Pulmonary artery endothelial cell (primary cell): Measurements from ENCODE around the gene PLA2G2F. TPM values are rescaled to one million over a fixed set of nuclear protein-coding genes. Genes with fewer than 3 reads are reported as not detected.

ENCODE experiments used
- DNase-seq: peaks from one replicate; pipeline ENCODE4 v3.0.0-alpha.2; 2011; ENCODE audit warnings: low read depth, low spot score
- total RNA-seq: library from RNA; depleted of rRNA; stranded (reverse); fragments of >200 nt; gene quantifications from 2 replicates; pipeline ENCODE4 v1.2.3, GENCODE V29; 2014

Gene PLA2G2F
- total RNA-seq, 1 donor from 2014 or later: not detected

DNA sequence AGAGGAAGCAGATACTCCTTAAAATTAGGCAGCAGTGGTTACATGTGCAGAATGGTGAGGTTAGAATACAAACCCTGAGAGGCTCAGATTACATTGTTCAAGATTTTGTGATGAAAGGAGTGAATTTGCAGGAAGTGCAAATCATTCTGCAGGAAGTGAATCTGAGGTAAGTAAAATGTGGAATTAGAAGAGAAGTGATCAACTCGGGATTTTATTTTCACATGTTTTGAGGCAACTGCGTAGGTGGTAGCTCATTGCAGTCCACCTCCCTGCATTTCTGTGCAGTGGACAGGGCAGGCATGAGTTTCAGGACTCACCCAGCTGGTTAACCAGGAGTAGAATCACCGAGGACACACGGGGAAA, 49.3 kb downstream of the PLA2G2F start:
- DNase-seq: no peak

DNA sequence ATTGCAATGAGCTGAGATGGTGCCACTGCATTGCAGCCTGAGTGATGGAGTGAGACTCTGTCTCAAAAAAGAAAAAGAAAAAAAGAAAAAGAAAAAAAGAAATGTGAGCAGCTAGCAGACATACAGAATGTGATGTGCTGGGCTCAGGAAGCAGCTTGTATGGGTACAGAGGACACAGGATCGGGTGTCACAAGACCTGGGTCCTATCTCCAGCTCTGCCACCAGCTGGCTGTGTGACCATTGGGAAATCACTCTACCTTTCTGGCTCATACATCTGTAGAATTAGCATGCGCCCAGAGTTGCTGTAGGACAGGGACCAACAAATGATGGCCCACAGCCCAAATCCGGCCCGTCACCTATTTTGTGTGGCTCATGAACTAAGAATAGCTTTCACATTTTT, 50.5 kb downstream of the PLA2G2F start:
- DNase-seq: no peak

DNA sequence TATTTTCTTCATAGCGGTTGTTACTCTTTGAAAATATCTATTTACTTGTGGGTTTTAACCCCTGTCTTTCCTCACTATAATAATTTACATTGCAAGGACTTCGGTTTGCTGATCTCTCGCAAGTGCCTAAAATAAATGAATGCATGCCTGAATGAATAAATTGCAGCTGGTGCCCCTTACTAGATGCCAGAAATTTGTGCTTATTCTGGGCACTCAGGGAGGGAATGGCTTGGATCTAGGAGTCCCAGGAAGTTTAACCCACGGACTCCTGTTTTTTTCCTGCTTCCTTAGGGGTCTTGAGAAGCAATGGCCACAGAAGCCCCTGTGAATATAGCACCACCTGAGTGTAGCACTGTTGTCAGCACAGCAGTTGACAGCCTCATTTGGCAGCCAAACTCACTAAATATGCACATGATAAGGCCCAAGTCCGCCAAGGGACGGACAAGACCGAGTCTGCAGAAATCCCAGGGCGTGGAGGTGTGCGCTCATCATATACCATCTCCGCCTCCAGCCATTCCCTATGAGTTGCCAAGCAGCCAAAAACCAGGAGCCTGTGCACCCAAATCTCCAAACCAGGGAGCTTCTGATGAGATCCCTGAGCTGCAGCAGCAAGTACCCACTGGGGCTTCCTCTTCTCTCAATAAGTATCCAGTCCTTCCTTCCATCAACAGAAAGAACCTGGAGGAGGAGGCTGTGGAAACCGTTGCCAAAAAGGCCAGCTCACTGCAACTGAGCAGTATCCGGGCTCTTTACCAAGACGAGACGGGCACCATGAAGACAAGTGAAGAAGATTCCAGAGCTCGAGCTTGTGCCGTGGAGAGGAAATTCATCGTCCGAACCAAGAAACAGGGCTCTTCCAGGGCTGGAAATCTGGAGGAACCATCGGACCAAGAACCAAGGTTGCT, 51.4 kb downstream of the PLA2G2F start:
- DNase-seq: no peak

DNA sequence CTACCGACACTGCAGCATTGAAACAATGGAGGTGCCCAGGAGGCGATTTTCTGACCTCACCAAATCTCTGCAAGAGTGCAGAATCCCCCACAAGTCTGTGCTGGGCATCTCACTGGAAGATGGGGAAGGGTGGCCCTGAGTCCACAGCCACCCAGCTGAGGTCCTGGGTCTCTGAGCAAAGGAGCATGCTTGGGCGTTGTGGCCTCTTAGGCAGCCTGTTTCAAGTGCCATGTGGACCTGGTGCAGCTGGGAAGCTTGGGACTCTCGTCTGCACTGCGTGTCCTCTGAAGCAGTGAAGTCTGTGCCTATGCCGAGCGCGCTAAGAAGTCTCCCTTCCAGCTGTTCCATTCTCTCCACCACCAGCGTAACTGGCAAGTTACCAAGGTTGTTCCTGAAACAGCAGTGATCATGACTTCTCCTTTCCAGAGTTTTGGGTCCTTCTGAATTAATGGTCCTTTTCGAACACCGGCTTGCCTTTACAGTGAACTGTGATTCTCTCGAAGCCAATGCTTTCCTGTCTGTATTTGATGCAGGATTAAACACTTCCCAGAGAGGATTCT, 52.2 kb downstream of the PLA2G2F start:
- DNase-seq: no peak

DNA sequence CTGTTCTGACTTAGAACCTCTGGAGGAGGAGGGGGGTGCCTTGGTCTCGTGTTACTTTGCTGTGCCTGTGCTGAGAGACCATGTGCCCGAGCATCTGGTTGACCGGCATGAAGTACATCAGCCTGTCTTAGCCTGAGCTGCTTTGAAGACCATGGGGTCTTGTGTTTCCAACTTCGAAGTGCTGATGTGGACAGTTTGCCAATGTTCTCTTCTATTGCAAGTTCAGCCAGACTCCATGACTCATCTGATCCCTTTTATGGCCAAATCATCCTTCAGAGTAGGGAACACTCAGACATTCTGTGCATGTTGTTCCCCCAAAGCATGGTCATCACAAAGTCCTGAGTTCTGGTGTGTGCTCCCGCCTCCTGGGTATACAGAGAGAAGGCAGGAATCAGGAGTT, 53.2 kb downstream of the PLA2G2F start:
- DNase-seq: no peak

DNA sequence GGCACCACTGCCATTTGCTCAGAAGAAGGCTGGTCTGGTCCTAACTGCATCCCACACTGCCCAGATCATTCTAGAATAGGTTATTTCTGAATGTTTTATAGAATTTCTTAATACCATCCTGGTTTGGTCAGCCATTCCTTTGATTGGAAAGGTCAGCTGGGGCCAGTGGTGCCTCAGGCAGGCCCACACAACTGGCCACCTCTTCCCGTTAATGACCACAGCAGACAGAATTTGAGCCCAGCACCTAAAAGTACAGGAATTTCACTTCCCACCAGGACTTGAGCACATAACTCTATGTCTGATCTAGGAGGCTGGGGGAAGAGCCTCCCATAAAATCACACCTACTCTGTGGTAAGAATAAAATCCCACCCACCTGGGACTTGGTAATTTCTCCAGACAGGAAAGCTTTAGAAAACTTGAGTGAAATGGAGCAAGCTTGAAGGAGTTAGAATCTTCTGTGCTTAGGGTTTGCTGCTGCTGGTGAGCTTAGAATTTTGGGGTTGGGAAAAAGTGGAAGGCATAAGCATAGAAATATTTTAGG, 53.8 kb downstream of the PLA2G2F start:
- DNase-seq: no peak

DNA sequence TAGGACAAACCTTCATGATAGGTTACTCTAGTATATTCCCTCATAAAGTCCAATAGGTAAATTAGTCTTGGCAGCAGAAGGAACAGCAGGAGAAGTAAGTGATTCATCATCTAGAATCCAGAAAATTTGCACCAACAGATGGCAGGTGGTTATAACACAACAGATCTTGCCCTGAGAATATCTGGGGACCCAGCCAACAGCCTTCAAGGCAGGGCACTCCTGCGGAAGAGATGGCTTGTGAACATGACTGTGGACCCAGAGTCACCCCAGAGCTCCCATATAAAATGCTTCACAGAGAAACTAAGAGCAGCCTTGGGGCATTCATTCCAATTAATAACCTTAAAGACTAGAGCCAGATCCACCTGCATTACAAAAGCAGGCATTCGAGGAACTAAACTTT, 55.1 kb downstream of the PLA2G2F start:
- no peak for DNase-seq

DNA sequence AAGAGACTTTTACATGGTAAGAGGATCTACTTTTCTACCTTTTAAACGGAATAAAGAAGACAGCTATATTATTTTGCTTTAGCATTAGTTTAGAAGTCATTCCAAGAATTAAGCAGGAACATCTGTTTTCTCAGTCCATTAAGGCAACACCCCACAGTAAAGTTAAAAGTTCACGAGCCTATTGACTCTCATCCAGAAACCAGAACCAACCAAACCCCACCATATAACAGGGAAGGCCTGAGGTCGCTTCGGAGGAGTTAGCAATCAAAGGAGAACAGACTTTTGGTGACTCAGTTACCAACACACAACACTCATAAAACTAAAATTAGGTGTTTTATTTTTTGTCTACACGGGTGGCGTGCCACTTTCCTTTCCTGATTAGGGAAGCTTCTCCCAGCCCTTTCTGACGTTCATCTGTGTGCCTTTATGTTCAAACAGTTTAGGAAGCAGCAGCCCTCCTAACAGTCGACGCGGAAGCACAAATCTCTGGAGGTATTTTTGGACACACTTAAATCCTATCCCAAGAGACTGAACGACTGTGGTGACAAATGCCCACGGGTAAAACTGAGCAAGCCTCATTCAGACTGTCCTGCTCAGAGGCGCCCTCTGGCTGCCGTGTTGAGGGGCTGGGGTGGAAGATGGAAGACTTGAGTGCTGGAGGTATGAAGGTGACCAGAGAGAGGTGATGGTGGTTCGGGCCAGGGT, 55.8 kb downstream of the PLA2G2F start:
- DNase-seq: no peak

DNA sequence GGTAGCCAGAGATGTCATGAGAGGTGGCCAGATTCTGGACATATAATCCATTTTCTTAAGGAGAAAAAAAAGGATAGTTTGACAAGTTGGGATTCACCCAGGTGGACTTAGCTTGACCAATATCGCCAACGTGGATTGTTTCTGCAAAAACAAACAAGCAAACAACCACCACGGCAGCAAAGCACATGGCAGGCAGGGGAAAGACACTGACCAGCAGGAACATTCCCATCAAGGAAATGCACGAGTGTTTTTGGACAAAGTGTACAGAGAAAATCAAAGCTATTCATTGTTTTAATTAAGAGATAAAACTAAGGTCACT, 56.3 kb downstream of the PLA2G2F start:
- DNase-seq: no peak

DNA sequence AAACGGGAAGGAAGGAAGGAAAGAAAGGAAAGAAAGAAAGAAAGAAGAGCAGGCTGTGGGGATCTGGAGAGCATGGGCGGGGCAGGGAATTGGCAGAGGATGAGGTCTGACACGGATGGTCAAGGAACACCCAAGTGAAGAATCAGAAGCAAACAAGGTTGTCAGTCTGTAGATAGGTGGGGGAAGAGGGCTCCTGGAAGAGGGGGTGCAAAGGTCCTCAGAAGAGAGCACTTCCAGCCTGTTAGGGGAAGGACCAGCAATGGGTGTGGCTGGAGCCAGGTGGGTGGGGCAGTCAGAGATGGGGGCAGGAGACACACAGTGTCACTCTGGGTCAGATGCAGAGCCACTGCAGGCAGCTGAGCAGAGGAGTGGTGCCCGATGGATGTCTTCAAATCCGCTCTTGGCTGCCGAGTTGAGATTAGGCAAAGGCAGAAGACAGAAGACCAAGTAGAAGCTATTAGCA, 58.2 kb downstream of the PLA2G2F start:
- no peak for DNase-seq

DNA sequence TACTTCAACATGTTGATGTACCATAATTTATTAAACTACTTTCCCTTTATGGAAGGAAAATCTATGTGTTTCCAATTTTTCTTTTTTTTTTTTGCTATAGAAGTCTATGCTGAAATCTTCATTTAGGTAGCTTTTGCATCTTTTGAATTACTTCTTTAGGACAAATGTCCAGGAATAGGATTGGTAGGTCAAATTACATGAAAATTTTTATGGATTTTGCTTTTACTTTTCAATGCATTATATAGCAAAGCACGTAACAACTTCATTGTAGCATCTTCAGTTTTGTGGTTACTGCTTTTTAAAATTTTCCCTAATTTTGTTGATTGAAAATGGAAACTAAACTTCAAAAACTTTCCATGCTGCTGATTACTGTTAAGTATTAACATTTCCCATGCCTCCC, 59.2 kb downstream of the PLA2G2F start:
- no peak for DNase-seq

DNA sequence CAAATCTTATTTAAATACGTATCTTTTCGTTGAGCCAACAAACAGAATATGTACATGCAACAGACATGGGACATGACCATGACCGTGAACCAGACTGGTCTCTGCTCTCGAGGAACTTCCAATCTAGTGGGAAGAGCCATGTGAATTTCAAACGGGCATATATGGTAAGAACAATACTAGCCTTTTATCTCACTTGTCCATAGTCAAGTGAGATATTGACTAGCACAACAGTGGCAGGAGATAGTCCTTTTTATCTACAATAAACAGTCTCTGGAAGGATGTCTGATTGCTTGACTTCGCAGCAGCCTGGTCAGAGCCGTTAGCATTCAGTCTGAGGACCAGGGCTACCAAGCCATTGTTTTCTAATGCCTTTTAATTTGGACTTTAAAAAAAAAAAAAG, 59.8 kb downstream of the PLA2G2F start:
- no peak for DNase-seq

DNA sequence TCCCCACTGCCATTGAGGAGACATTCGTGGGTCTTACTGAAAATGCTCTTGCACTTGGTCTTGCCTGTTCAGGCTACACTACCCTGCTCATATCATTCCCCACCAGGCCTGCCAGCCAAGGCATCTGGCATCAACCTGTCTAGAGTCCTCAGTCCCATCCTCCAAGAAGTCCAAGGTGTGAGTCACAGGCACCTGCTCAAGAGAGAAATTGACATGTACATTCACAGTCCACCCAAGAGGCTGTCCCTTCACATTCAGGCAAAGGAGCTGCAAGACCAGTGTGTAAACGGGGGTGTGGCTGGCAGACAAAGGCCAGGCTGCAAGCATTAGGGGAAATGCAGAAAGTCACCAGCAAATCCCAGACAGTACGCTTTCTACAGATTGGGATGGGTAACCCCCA, 60.3 kb downstream of the PLA2G2F start:
- DNase-seq: no peak

DNA sequence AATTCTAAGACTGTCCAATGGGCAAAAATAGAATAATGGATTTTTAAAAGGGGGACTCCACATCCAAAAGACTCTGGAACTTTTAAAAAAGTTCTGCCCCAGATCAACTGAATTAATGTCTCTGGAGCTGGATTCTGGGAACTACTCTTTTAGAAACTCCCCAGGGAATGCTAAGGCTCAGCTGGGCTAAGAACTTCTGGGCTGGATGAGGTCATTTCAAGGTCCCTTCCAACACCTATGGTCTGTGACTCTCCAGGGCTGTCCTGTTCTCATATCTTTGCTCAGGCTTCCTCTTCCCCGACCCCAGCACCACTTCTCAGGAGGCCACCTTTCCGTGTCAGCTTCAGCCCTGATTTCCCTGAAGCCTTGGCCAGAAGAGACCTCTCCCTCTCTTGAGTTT, 60.7 kb downstream of the PLA2G2F start:
- no peak for DNase-seq

Other genes starting within 250 kb of the PLA2G2F start
- not detected in 2 replicates for gene PLA2G2E, start 215.7 kb upstream of the PLA2G2F start, total RNA-seq
- not detected in 2 replicates for gene PLA2G2A, start 159.7 kb upstream of the PLA2G2F start, total RNA-seq
- 0.07 and 0.18 TPM in 2 replicates for gene PLA2G5, start 69.1 kb upstream of the PLA2G2F start, total RNA-seq
- gene PLA2G2D, start 19.8 kb upstream of the PLA2G2F start, total RNA-seq: not detected in 2 replicates
- not detected in 2 replicates for gene UBXN10, start 46.8 kb downstream of the PLA2G2F start, total RNA-seq
- not detected in 2 replicates for gene PLA2G2C, start 47.2 kb downstream of the PLA2G2F start, total RNA-seq
- not detected in 2 replicates for gene VWA5B1, start 151.6 kb downstream of the PLA2G2F start, total RNA-seq